Measurements from ENCODE around the gene GBA2. TPM values are rescaled to one million over a fixed set of nuclear protein-coding genes. Genes with fewer than 3 reads are reported as not detected.

The GBA2 gene
- total and polyA plus RNA-seq, 4 donors = 42.4 to 78.7 (median 46.2) TPM

GRCh38 chr9:35718721-35719511 is 30.1 kb downstream of the GBA2 start:
- Histone ChIP-seq H3K27me3 (ENCODE audit: control insufficient read depth in 3 of 3, insufficient read depth in 3 of 3, low read length in 2 of 3) (no peaks in the 10 kb centered on the region), H3K27ac (ENCODE audit: low read depth in 1 of 2, low read length in 1 of 2) (no peak overlapping the region), H3K36me3 (ENCODE audit: control insufficient read depth in 4 of 4, insufficient read depth in 4 of 4, low read length in 4 of 4) (peaks cover 68 to 94% (median 87%) of the 10 kb centered on the region in 4 donors), H3K9me3 (ENCODE audit: control insufficient read depth in 4 of 4, insufficient read depth in 3 of 4, low read length in 3 of 4) (no peaks in the 10 kb centered on the region), H3K4me1 (ENCODE audit: control insufficient read depth in 5 of 5, insufficient read depth in 5 of 5, low read length in 5 of 5) (no peaks in the 10 kb centered on the region), H3K4me3 (no peak overlapping the region), H3K9ac (ENCODE audit: insufficient read depth in 1 of 2, low read length in 2 of 2) (no peak overlapping the region)
- WGBS, 2 donors = 78 to 87% methylated on average over 15 of the region's 15 CpGs
- TF ChIP-seq CTCF (IDR thresholded peaks at IDR 0.05; ENCODE audit: control extremely low read depth, extremely low read depth) = no peak
- DNase-seq (no peak), ATAC-seq (ENCODE audit: insufficient read depth, low FRiP score) (no peak)

- Histone ChIP-seq H3K4me1 (ENCODE audit: control insufficient read depth in 5 of 5, insufficient read depth in 5 of 5, low read length in 5 of 5) (no peaks in the 10 kb centered on the region), H3K4me3 (no peak overlapping the region), H3K27ac (ENCODE audit: low read depth in 1 of 2, low read length in 1 of 2) (no peak overlapping the region), H3K27me3 (ENCODE audit: control insufficient read depth in 3 of 3, insufficient read depth in 3 of 3, low read length in 2 of 3) (no peaks in the 10 kb centered on the region), H3K36me3 (ENCODE audit: control insufficient read depth in 4 of 4, insufficient read depth in 4 of 4, low read length in 4 of 4) (peaks cover 68 to 92% (median 81%) of the 10 kb centered on the region in 4 donors), H3K9me3 (ENCODE audit: control insufficient read depth in 4 of 4, insufficient read depth in 3 of 4, low read length in 3 of 4) (no peaks in the 10 kb centered on the region), H3K9ac (ENCODE audit: insufficient read depth in 1 of 2, low read length in 2 of 2) (no peak overlapping the region)
- ATAC-seq (ENCODE audit: insufficient read depth, low FRiP score) = no peak
- TF ChIP-seq CTCF (IDR thresholded peaks at IDR 0.05; ENCODE audit: control extremely low read depth, extremely low read depth) = no peak
- 95% methylated on average over 14 of the region's 14 CpGs for WGBS, 2 donors
- DNase-seq = no peak
Measured at GRCh38 chr9:35717132-35717870, 31.7 kb downstream of the GBA2 start.

- no peaks in the 10 kb centered on the region for H3K4me1 ChIP-seq (ENCODE audit: control insufficient read depth in 5 of 5, insufficient read depth in 5 of 5, low read length in 5 of 5)
- DNase-seq (peak in 1 of 3 donors; percentile 7), ATAC-seq (ENCODE audit: insufficient read depth, low FRiP score) (no peak)
- H3K9ac ChIP-seq (ENCODE audit: insufficient read depth in 1 of 2, low read length in 2 of 2) = no peak overlapping the region
- H3K9me3 ChIP-seq (ENCODE audit: control insufficient read depth in 4 of 4, insufficient read depth in 3 of 4, low read length in 3 of 4) = no peaks in the 10 kb centered on the region
- H3K27ac ChIP-seq (ENCODE audit: low read depth in 1 of 2, low read length in 1 of 2) = no peak overlapping the region
- 94 to 98% methylated on average over 4 of the region's 4 CpGs for WGBS, 2 donors
- no peaks in the 10 kb centered on the region for H3K27me3 ChIP-seq (ENCODE audit: control insufficient read depth in 3 of 3, insufficient read depth in 3 of 3, low read length in 2 of 3)
- no peak overlapping the region for H3K4me3 ChIP-seq
- H3K36me3 ChIP-seq (ENCODE audit: control insufficient read depth in 4 of 4, insufficient read depth in 4 of 4, low read length in 4 of 4) = peaks cover 64 to 90% (median 78%) of the 10 kb centered on the region in 4 donors
- no peak for TF ChIP-seq CTCF (IDR thresholded peaks at IDR 0.05; ENCODE audit: control extremely low read depth, extremely low read depth)
Measured at GRCh38 chr9:35716230-35716629, 32.8 kb downstream of the GBA2 start.

Measured in lung (tissue), 12 donors.